22Rv1 (cell line): ENCODE data around the gene MAST3.

Experiments
- ZFX ChIP-seq: fragments of 450-650 bp; IDR thresholded peaks from 2 replicates; pipeline ENCODE4 v1.6.1; 2017; ENCODE audit warnings: antibody characterized with exemption, borderline replicate concordance
- TF ChIP-seq, protein P1 (sequence below): fragments of 450-650 bp; IDR thresholded peaks from 2 replicates; pipeline ENCODE4 v1.5.1; 2017; ENCODE audit warnings: mild to moderate bottlenecking

DNA sequence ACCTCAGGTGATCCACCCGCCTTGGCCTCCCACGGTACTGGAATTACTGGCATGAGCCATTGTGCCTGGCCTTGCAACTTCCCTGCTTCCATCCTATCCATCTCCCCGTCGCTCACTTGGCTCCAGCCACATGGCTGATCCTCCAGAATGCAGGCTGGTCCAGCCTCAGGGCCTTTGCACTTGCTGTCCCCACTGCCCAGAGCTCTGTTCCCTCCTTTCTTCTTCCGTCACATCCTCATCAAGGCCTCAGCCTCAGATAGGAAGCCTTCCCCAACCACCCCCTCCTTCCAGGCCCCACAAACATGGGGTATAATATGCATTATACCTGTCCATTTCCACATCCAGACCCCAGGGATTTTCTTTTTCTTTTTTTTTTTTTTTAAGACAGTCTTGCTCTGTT is 16.2 kb downstream of the MAST3 start:
- TF ChIP-seq, protein P1, sequence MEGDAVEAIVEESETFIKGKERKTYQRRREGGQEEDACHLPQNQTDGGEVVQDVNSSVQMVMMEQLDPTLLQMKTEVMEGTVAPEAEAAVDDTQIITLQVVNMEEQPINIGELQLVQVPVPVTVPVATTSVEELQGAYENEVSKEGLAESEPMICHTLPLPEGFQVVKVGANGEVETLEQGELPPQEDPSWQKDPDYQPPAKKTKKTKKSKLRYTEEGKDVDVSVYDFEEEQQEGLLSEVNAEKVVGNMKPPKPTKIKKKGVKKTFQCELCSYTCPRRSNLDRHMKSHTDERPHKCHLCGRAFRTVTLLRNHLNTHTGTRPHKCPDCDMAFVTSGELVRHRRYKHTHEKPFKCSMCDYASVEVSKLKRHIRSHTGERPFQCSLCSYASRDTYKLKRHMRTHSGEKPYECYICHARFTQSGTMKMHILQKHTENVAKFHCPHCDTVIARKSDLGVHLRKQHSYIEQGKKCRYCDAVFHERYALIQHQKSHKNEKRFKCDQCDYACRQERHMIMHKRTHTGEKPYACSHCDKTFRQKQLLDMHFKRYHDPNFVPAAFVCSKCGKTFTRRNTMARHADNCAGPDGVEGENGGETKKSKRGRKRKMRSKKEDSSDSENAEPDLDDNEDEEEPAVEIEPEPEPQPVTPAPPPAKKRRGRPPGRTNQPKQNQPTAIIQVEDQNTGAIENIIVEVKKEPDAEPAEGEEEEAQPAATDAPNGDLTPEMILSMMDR: no peak
- TF ChIP-seq ZFX: no peak
